Esophagus muscularis mucosa (tissue), 3 donors: ENCODE measurements around the gene BMP6.

Experiments used
- POLR2A ChIP-seq: fragments of 450-650 bp; IDR thresholded peaks from one replicate; pipeline ENCODE4 v1.6.1; 2017; ENCODE audit warnings: antibody characterized with exemption, moderate library complexity, mild to moderate bottlenecking, low read depth
- TF ChIP-seq, protein P1 (sequence below), 3 experiments: fragments of 200-600 bp in 2 of 3; fragments of 450-650 bp in 1 of 3; sonication (generic) in 2 of 3; IDR thresholded peaks; one replicate each; pipeline ENCODE4 v1.5.1; 2017 to 2019; ENCODE audit warnings: antibody characterized with exemption in 3 of 3, mild to moderate bottlenecking in 2 of 3, moderate library complexity in 1 of 3

- TF ChIP-seq, protein P1, sequence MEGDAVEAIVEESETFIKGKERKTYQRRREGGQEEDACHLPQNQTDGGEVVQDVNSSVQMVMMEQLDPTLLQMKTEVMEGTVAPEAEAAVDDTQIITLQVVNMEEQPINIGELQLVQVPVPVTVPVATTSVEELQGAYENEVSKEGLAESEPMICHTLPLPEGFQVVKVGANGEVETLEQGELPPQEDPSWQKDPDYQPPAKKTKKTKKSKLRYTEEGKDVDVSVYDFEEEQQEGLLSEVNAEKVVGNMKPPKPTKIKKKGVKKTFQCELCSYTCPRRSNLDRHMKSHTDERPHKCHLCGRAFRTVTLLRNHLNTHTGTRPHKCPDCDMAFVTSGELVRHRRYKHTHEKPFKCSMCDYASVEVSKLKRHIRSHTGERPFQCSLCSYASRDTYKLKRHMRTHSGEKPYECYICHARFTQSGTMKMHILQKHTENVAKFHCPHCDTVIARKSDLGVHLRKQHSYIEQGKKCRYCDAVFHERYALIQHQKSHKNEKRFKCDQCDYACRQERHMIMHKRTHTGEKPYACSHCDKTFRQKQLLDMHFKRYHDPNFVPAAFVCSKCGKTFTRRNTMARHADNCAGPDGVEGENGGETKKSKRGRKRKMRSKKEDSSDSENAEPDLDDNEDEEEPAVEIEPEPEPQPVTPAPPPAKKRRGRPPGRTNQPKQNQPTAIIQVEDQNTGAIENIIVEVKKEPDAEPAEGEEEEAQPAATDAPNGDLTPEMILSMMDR (IDR thresholded peaks at IDR 0.05) = no peak
- no peak for TF ChIP-seq POLR2A
Observed at GRCh38 chr6:7770111-7770510, 44.2 kb downstream of the BMP6 start.
